ENCODE results near the gene FOXJ2.
"Not testable (repeated sequence)": the region's sequence is repeated elsewhere in the genome, so short reads cannot be mapped to it uniquely, and the experiment has no call there.

Gene FOXJ2

DNA sequence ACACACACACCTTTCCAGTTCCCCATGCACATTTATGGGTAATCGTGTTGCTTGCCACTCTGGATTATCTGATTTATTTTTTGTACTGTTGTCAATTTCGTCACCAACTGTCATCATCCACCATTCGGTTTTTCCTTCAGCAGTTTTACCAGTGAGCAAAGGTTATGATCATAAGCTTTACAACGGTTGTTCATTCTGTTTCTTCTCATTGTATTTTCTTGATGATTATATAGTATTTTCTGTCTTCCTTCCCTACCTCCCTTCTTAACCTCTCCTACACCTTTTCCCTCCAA lies 50.2 kb downstream of the FOXJ2 start:
- H3K27ac ChIP-seq (ENCODE audit: low read depth, low read length), result peak overlapping the region; percentile 75; the same call in 1 of the 2 replicates
- peaks cover 60% of the 10 kb centered on the region for H3K79me2 ChIP-seq (ENCODE audit: control insufficient read depth, insufficient read depth, low read length, unreplicated experiment)
- no peaks in the 10 kb centered on the region for H3K27me3 ChIP-seq (ENCODE audit: insufficient read depth, low read length)
- H2AFZ ChIP-seq (ENCODE audit: low read length, unreplicated experiment), result peak overlapping the region; percentile 51
- H3K36me3 ChIP-seq (ENCODE audit: insufficient read depth, low read length), result no peaks in the 10 kb centered on the region
- H3K4me3 ChIP-seq (ENCODE audit: low read depth, low read length), result peak overlapping the region; percentile 92
- peaks cover 14% of the 10 kb centered on the region for H3K4me1 ChIP-seq (ENCODE audit: control insufficient read depth, insufficient read depth, low read length, unreplicated experiment)

- H3K27me3 ChIP-seq (ENCODE audit: insufficient read depth, low read length); H3K36me3 ChIP-seq (ENCODE audit: insufficient read depth, low read length); H3K27ac ChIP-seq (ENCODE audit: low read depth, low read length); H3K4me3 ChIP-seq (ENCODE audit: low read depth, low read length); H2AFZ ChIP-seq (ENCODE audit: low read length, unreplicated experiment): not testable (repeated sequence)
- Histone ChIP-seq H3K79me2 (ENCODE audit: control insufficient read depth, insufficient read depth, low read length, unreplicated experiment) (peaks cover 69% of the 10 kb centered on the region), H3K4me1 (ENCODE audit: control insufficient read depth, insufficient read depth, low read length, unreplicated experiment) (peaks cover 12% of the 10 kb centered on the region)
Measured at GRCh38 chr12:8084351-8084750, 51.8 kb downstream of the FOXJ2 start.

DNA sequence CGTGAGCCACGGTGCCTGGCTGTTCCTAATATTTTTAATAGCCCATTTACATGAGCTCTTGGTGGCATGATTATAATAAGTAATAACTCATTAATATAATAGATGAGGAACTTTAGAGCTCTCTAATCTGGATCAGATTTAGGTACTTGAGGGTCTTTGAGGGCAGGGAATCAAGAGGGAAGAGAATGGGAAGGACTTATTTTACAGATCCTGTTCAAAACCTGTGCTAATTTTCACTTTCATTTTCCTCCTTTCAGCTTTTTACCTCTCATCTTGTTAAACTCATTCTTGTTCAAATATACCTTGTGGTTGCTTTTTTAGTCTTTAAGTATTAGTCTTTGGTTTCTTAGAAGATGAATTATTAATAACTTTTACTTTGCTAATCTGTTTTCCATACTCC lies 55.1 kb downstream of the FOXJ2 start:
- peaks cover 53% of the 10 kb centered on the region for H3K79me2 ChIP-seq (ENCODE audit: control insufficient read depth, insufficient read depth, low read length, unreplicated experiment)

DNA sequence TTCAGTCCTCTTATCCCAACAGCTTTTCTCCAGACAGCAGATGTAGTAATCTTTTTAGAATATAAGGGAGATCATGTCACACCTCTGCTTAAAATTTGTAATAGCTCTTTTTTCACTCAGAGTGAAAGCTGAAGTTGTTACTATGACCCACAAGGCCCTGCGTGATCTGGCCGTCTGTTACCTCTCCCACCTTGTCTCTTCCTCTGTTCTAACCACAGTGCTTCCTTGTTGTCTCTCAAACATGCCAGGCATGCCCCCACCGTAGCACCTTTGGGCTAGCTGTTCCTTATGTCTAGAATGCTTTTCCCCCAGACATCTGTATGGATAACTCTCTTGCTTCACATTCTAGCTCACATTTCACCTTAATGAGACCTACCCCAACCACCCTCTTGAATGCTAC lies 56.1 kb downstream of the FOXJ2 start:
- H2AFZ ChIP-seq (ENCODE audit: low read length, unreplicated experiment), result no peak overlapping the region
- peaks cover 2% of the 10 kb centered on the region for H3K4me1 ChIP-seq (ENCODE audit: control insufficient read depth, insufficient read depth, low read length, unreplicated experiment)
- no peaks in the 10 kb centered on the region for H3K27me3 ChIP-seq (ENCODE audit: insufficient read depth, low read length)
- peaks cover 44% of the 10 kb centered on the region for H3K79me2 ChIP-seq (ENCODE audit: control insufficient read depth, insufficient read depth, low read length, unreplicated experiment)
- H3K4me3 ChIP-seq (ENCODE audit: low read depth, low read length), result no peak overlapping the region
- H3K27ac ChIP-seq (ENCODE audit: low read depth, low read length), result no peak overlapping the region
- peaks cover 8% of the 10 kb centered on the region; the same call in 1 of the 2 replicates for H3K36me3 ChIP-seq (ENCODE audit: insufficient read depth, low read length)

More for the DNA sequence above, 55.1 kb downstream of the FOXJ2 start:
- H3K4me1 ChIP-seq (ENCODE audit: control insufficient read depth, insufficient read depth, low read length, unreplicated experiment), result peaks cover 2% of the 10 kb centered on the region
- H3K27ac ChIP-seq (ENCODE audit: low read depth, low read length), result no peak overlapping the region
- no peaks in the 10 kb centered on the region for H3K27me3 ChIP-seq (ENCODE audit: insufficient read depth, low read length)
- no peak overlapping the region for H2AFZ ChIP-seq (ENCODE audit: low read length, unreplicated experiment)
- no peak overlapping the region for H3K4me3 ChIP-seq (ENCODE audit: low read depth, low read length)
- H3K36me3 ChIP-seq (ENCODE audit: insufficient read depth, low read length), result peaks cover 8% of the 10 kb centered on the region; the same call in 1 of the 2 replicates

GRCh38 chr12:8089277-8089676 lies 56.8 kb downstream of the FOXJ2 start:
- not testable (repeated sequence) for H3K27me3 ChIP-seq (ENCODE audit: insufficient read depth, low read length); H2AFZ ChIP-seq (ENCODE audit: low read length, unreplicated experiment); H3K4me3 ChIP-seq (ENCODE audit: low read depth, low read length); H3K36me3 ChIP-seq (ENCODE audit: insufficient read depth, low read length); H3K27ac ChIP-seq (ENCODE audit: low read depth, low read length); H3K4me1 ChIP-seq (ENCODE audit: control insufficient read depth, insufficient read depth, low read length, unreplicated experiment)
- peaks cover 37% of the 10 kb centered on the region for H3K79me2 ChIP-seq (ENCODE audit: control insufficient read depth, insufficient read depth, low read length, unreplicated experiment)

- H2AFZ ChIP-seq (ENCODE audit: low read length, unreplicated experiment), result no peak overlapping the region
- H3K27ac ChIP-seq (ENCODE audit: low read depth, low read length), result no peak overlapping the region
- peaks cover 11% of the 10 kb centered on the region for H3K36me3 ChIP-seq (ENCODE audit: insufficient read depth, low read length)
- no peak overlapping the region for H3K4me3 ChIP-seq (ENCODE audit: low read depth, low read length)
- H3K79me2 ChIP-seq (ENCODE audit: control insufficient read depth, insufficient read depth, low read length, unreplicated experiment), result peaks cover 33% of the 10 kb centered on the region
- no peaks in the 10 kb centered on the region for H3K27me3 ChIP-seq (ENCODE audit: insufficient read depth, low read length)
- peaks cover 2% of the 10 kb centered on the region for H3K4me1 ChIP-seq (ENCODE audit: control insufficient read depth, insufficient read depth, low read length, unreplicated experiment)
Measured at GRCh38 chr12:8089716-8090115, 57.2 kb downstream of the FOXJ2 start.

- Histone ChIP-seq H3K4me3 (ENCODE audit: low read depth, low read length) (no peak overlapping the region), H3K36me3 (ENCODE audit: insufficient read depth, low read length) (peaks cover 17% of the 10 kb centered on the region), H3K27me3 (ENCODE audit: insufficient read depth, low read length) (no peaks in the 10 kb centered on the region), H2AFZ (ENCODE audit: low read length, unreplicated experiment) (no peak overlapping the region), H3K79me2 (ENCODE audit: control insufficient read depth, insufficient read depth, low read length, unreplicated experiment) (peaks cover 5% of the 10 kb centered on the region), H3K27ac (ENCODE audit: low read depth, low read length) (no peak overlapping the region), H3K4me1 (ENCODE audit: control insufficient read depth, insufficient read depth, low read length, unreplicated experiment) (no peaks in the 10 kb centered on the region)
Measured at GRCh38 chr12:8093291-8093690, 60.8 kb downstream of the FOXJ2 start.

- no peaks in the 10 kb centered on the region for H3K79me2 ChIP-seq (ENCODE audit: control insufficient read depth, insufficient read depth, low read length, unreplicated experiment)
- H2AFZ ChIP-seq (ENCODE audit: low read length, unreplicated experiment), result no peak overlapping the region
- no peak overlapping the region for H3K27ac ChIP-seq (ENCODE audit: low read depth, low read length)
- no peaks in the 10 kb centered on the region for H3K27me3 ChIP-seq (ENCODE audit: insufficient read depth, low read length)
- no peaks in the 10 kb centered on the region for H3K4me1 ChIP-seq (ENCODE audit: control insufficient read depth, insufficient read depth, low read length, unreplicated experiment)
- H3K4me3 ChIP-seq (ENCODE audit: low read depth, low read length), result no peak overlapping the region
- peaks cover 9% of the 10 kb centered on the region for H3K36me3 ChIP-seq (ENCODE audit: insufficient read depth, low read length)
Measured at GRCh38 chr12:8096281-8096915, 63.9 kb downstream of the FOXJ2 start.

DNA sequence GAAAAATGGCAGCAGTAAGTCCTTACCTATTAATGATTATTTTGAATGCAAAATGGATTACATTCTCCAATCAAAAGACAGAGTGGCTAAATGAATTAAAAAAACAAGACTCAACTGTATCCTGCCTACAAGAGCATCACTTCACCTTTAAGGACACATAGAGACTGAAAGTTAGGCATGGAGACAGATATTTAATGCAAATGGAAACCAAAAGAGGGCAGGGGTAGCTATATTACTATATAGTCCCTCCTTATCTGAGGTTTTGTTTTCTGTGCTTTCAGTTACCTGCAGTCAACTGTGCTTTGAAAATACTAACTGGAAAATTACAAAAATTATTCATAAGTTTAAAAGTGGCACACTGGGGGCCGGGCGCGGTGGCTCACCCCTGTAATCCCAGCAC lies 66.7 kb downstream of the FOXJ2 start:
- H3K27ac ChIP-seq (ENCODE audit: low read depth, low read length), result no peak overlapping the region
- no peaks in the 10 kb centered on the region for H3K4me1 ChIP-seq (ENCODE audit: control insufficient read depth, insufficient read depth, low read length, unreplicated experiment)
- peaks cover 9% of the 10 kb centered on the region for H3K36me3 ChIP-seq (ENCODE audit: insufficient read depth, low read length)
- H3K4me3 ChIP-seq (ENCODE audit: low read depth, low read length), result no peak overlapping the region
- no peak overlapping the region for H2AFZ ChIP-seq (ENCODE audit: low read length, unreplicated experiment)
- no peaks in the 10 kb centered on the region for H3K27me3 ChIP-seq (ENCODE audit: insufficient read depth, low read length)
- H3K79me2 ChIP-seq (ENCODE audit: control insufficient read depth, insufficient read depth, low read length, unreplicated experiment), result no peaks in the 10 kb centered on the region
